Gastrocnemius medialis (tissue), 4 donors: Measurements from ENCODE around the gene DNM1. TPM values are rescaled to one million over a fixed set of nuclear protein-coding genes. Genes with fewer than 3 reads are reported as not detected.

Experiments used
- ATAC-seq, 2 donors: fragments of 150-250 bp; one replicate each; pipeline ENCODE4 v1.9.1; 2016
- DNase-seq, 2 donors: peaks; one replicate each; pipeline ENCODE4 v3.0.0-alpha.2; 2019
- H3K27ac ChIP-seq, 4 donors: fragments of 200-600 bp; sonication (generic); 1 replicate in 1 of 4; 2 replicates in 3 of 4; pipeline ENCODE4 v1.5.1; 2016 to 2018; ENCODE audit warnings: mild to moderate bottlenecking in 2 of 4, moderate library complexity in 1 of 4
- H3K27me3 ChIP-seq, 3 donors: fragments of 200-600 bp; sonication (generic) in 2 of 3; 1 replicate in 1 of 3; 2 replicates in 2 of 3; pipeline versions ENCODE4 v1.5.1 to v1.6.0; 2016 to 2019; ENCODE audit warnings: mild to moderate bottlenecking in 1 of 3, moderate library complexity in 1 of 3
- H3K36me3 ChIP-seq, 2 donors: fragments of 200-600 bp; sonication (generic) in 1 of 2; one replicate each; pipeline ENCODE4 v1.5.1; 2017 to 2018
- H3K4me1 ChIP-seq, 2 donors: fragments of 200-600 bp; sonication (generic) in 1 of 2; one replicate each; pipeline ENCODE4 v1.5.1; 2016 to 2017; ENCODE audit warnings: mild to moderate bottlenecking in 2 of 2
- H3K4me3 ChIP-seq, 4 donors: fragments of 200-600 bp; sonication (generic) in 3 of 4; 1 replicate in 1 of 4; 2 replicates in 3 of 4; pipeline ENCODE4 v1.5.1; 2016 to 2019; ENCODE audit warnings: mild to moderate bottlenecking in 2 of 4
- H3K9me3 ChIP-seq, 3 donors: fragments of 200-600 bp; sonication (generic) in 2 of 3; 1 replicate in 1 of 3; 2 replicates in 2 of 3; pipeline ENCODE4 v1.5.1; 2016 to 2019
- POLR2A ChIP-seq, 2 donors: fragments of 450-650 bp; IDR thresholded peaks; one replicate each; pipeline ENCODE4 v1.6.1; 2017; ENCODE audit warnings: antibody characterized with exemption in 2 of 2, mild to moderate bottlenecking in 2 of 2, moderate library complexity in 2 of 2
- in situ Hi-C, 4 donors: fragments of 200-750 bp; cut with MboI; loops; one replicate each; pipeline versions ENCODE4 v1.15.0 to v1.8.0; 2017; ENCODE audit warnings: low sequenced_read_pairs in 4 of 4
- intact Hi-C: fragments of 100-400 bp; cut with DNase I; formaldehyde crosslinking; loops from one replicate; pipeline ENCODE4 v1.15.1; 2023; ENCODE audit warnings: low total_unique reads
- total RNA-seq, 4 donors: library from RNA; depleted of rRNA; stranded (reverse); fragments of >200 nt; gene quantifications; one replicate each; pipeline versions ENCODE4 v1.1.0 to v1.2.3, GENCODE V29; 2016
- TF ChIP-seq, protein P1 (sequence below), 5 experiments: fragments of 450-650 bp in 3 of 5; fragments of 200-600 bp in 2 of 5; sonication (generic) in 2 of 5; IDR thresholded peaks in 4 of 5; conservative IDR thresholded peaks in 1 of 5; 1 replicate in 4 of 5; 2 replicates in 1 of 5; pipeline ENCODE4 v1.5.1; 2016 to 2019; ENCODE audit warnings: antibody characterized with exemption in 5 of 5, mild to moderate bottlenecking in 3 of 5, moderate library complexity in 3 of 5

DNM1 gene
- total RNA-seq, 4 donors from 2014 or later: 1.8 to 3.8 (median 2.0) TPM

- H3K9me3 ChIP-seq: no peaks in the 10 kb centered on the region
- peaks cover 0 to 8% of the 10 kb centered on the region in 2 donors for H3K36me3 ChIP-seq
- TF ChIP-seq, protein P1, sequence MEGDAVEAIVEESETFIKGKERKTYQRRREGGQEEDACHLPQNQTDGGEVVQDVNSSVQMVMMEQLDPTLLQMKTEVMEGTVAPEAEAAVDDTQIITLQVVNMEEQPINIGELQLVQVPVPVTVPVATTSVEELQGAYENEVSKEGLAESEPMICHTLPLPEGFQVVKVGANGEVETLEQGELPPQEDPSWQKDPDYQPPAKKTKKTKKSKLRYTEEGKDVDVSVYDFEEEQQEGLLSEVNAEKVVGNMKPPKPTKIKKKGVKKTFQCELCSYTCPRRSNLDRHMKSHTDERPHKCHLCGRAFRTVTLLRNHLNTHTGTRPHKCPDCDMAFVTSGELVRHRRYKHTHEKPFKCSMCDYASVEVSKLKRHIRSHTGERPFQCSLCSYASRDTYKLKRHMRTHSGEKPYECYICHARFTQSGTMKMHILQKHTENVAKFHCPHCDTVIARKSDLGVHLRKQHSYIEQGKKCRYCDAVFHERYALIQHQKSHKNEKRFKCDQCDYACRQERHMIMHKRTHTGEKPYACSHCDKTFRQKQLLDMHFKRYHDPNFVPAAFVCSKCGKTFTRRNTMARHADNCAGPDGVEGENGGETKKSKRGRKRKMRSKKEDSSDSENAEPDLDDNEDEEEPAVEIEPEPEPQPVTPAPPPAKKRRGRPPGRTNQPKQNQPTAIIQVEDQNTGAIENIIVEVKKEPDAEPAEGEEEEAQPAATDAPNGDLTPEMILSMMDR (IDR thresholded peaks at IDR 0.05 in 4 of 5, conservative IDR thresholded peaks at IDR 0.05 in 1 of 5): no peak
- no peak for TF ChIP-seq POLR2A (IDR thresholded peaks at IDR 0.05)
- H3K4me3 ChIP-seq: no peak overlapping the region
- no peak overlapping the region for H3K27ac ChIP-seq
- ATAC-seq: no peak
- in situ Hi-C loops (loop anchor here in 1 of 4 donors (10.0 kb wide), 1 partner anchor 122 kb away; no protein-coding TSS in a partner anchor), intact Hi-C loops (no loop called here)
- no peaks in the 10 kb centered on the region for H3K27me3 ChIP-seq
- DNase-seq: no peak
- H3K4me1 ChIP-seq: no peaks in the 10 kb centered on the region
Measured at GRCh38 chr9:128293091-128293490, 89.9 kb downstream of the DNM1 start.

DNA sequence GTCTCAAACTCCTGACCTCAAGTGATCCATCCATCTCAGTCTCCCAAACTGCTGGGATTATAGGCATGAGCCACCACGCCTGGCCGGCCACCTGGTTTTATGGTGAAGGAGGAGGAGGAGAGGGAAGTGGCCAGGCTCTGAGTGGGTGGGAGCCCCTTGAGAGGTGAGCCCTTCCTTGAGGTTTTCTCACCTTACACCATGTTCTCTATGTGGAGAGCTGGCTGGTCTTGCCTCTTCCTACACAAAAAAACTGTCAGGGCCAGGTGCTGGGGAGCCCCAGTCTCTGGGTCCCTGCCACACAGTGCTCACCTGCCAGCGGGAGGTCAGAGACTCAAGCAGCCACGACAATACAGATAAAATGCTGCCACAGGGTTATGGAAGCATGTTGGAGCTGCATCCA lies 91.0 kb downstream of the DNM1 start:
- ATAC-seq (no peak), DNase-seq (no peak)
- intact Hi-C loops (no loop called here), in situ Hi-C loops (loop anchor here in 1 of 4 donors (10.0 kb wide), 1 partner anchor 121 kb away; no protein-coding TSS in a partner anchor)
- Histone ChIP-seq H3K36me3 (no peaks in the 10 kb centered on the region), H3K27me3 (no peaks in the 10 kb centered on the region), H3K4me1 (no peaks in the 10 kb centered on the region), H3K27ac (no peak overlapping the region), H3K4me3 (no peak overlapping the region), H3K9me3 (no peaks in the 10 kb centered on the region)
- TF ChIP-seq, protein P1 (IDR thresholded peaks at IDR 0.05 in 4 of 5, conservative IDR thresholded peaks at IDR 0.05 in 1 of 5): no peak
- TF ChIP-seq POLR2A (IDR thresholded peaks at IDR 0.05): no peak

DNA sequence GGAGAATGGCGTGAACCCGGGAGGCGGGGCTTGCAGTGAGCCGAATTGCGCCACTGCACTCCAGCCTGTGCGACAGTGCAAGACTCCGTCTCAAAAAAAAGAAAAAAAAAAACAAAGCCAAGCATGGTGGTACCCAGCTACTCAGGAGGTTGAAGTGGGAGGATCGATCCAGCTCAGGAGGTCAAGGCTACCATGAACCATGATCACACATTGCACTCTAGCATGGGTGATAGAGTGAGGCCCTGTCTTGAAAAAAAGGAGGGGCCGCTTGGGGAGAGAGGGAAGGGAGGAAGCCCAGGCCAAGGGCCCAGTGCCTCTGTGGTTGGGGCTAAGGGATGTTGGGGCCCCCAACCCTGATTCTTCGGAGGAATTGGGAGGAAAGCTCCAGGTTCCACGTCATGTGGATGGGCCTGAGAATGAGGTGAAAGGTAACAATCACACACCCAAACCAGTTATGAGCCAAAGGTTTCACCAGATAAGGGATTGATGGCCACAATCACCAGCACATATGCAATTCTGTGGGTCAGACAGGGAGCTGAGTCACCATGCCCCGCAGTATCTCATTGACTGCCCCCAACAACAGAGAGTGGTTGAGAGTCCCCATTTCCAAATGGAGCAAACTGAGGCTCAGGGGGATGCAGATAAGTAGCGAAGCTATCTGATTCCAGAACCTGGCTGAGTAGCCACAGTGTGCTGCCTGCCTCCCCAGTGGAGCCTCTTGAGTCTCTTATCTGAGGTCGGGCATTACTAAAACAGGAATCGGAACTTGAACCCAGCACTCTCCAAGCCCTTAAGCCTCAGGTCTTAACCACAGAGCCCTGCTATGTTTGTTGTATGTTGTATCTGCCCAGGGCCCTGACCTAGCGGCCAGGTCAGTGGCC lies 93.4 kb downstream of the DNM1 start:
- H3K27me3 ChIP-seq: no peaks in the 10 kb centered on the region
- intact Hi-C loops: no loop called here
- no peak overlapping the region for H3K4me3 ChIP-seq
- TF ChIP-seq, protein P1 (IDR thresholded peaks at IDR 0.05 in 4 of 5, conservative IDR thresholded peaks at IDR 0.05 in 1 of 5): no peak
- TF ChIP-seq POLR2A (IDR thresholded peaks at IDR 0.05): no peak
- ATAC-seq (no peak), DNase-seq (no peak)
- in situ Hi-C loops: loop anchor here in 1 of 4 donors (10.0 kb wide), 1 partner anchor 118 kb away; no protein-coding TSS in a partner anchor
- no peaks in the 10 kb centered on the region for H3K9me3 ChIP-seq
- H3K27ac ChIP-seq: no peak overlapping the region
- no peaks in the 10 kb centered on the region for H3K36me3 ChIP-seq
- no peaks in the 10 kb centered on the region for H3K4me1 ChIP-seq

GRCh38 chr9:128297221-128297773 lies 94.1 kb downstream of the DNM1 start:
- intact Hi-C loops (no loop called here), in situ Hi-C loops (loop anchor here in 1 of 4 donors (10.0 kb wide), 1 partner anchor 118 kb away; no protein-coding TSS in a partner anchor)

More at GRCh38 chr9:128297221-128297773, 94.1 kb downstream of the DNM1 start:
- Histone ChIP-seq H3K4me1 (no peaks in the 10 kb centered on the region), H3K9me3 (no peaks in the 10 kb centered on the region), H3K27ac (no peak overlapping the region), H3K4me3 (no peak overlapping the region), H3K27me3 (no peaks in the 10 kb centered on the region), H3K36me3 (no peaks in the 10 kb centered on the region)
- DNase-seq: no peak
- ATAC-seq: no peak
- TF ChIP-seq POLR2A (IDR thresholded peaks at IDR 0.05): no peak
- TF ChIP-seq, protein P1 (IDR thresholded peaks at IDR 0.05 in 4 of 5, conservative IDR thresholded peaks at IDR 0.05 in 1 of 5): no peak
